Body of pancreas (tissue), 4 donors: Measurements from ENCODE around the gene BRD3.

Experiments
- CTCF ChIP-seq, 7 experiments: fragments of 450-650 bp in 4 of 7; fragments of 200-600 bp in 3 of 7; sonication (generic) in 3 of 7; IDR thresholded peaks; one replicate each; pipeline ENCODE4 v1.5.1; 2016 to 2019; ENCODE audit warnings: antibody characterized with exemption in 7 of 7
- POLR2A ChIP-seq, 3 donors: fragments of 450-650 bp; IDR thresholded peaks; one replicate each; pipeline ENCODE4 v1.6.1; 2016; ENCODE audit warnings: antibody characterized with exemption in 3 of 3, mild to moderate bottlenecking in 2 of 3

GRCh38 chr9:134049772-134050588, 17.8 kb downstream of the BRD3 start:
- no peak for TF ChIP-seq CTCF (IDR thresholded peaks at IDR 0.05)
- TF ChIP-seq POLR2A (IDR thresholded peaks at IDR 0.05), result no peak
